Transverse colon (tissue), 4 donors: ENCODE measurements around the gene PARD6B. TPM values are rescaled to one million over a fixed set of nuclear protein-coding genes. Genes with fewer than 3 reads are reported as not detected.

Experiments
- DNase-seq: peaks from one replicate; pipeline ENCODE4 v3.0.0-alpha.2; 2019
- H3K27ac ChIP-seq, 4 donors: fragments of 200-600 bp; sonication (generic); 2 replicates each; pipeline ENCODE4 v1.5.1; 2016 to 2018; ENCODE audit warnings: inconsistent platforms in 4 of 4
- H3K27me3 ChIP-seq: fragments of 200-600 bp; sonication (generic); 2 replicates; pipeline ENCODE4 v1.5.1; 2017; ENCODE audit warnings: inconsistent platforms
- H3K36me3 ChIP-seq, 4 donors: fragments of 200-600 bp; sonication (generic); 2 replicates each; pipeline ENCODE4 v1.5.1; 2017 to 2019; ENCODE audit warnings: inconsistent platforms in 4 of 4
- H3K4me1 ChIP-seq, 4 donors: fragments of 200-600 bp; sonication (generic); 2 replicates each; pipeline ENCODE4 v1.5.1; 2017 to 2020; ENCODE audit warnings: inconsistent platforms in 4 of 4
- H3K4me3 ChIP-seq, 4 donors: fragments of 200-600 bp; sonication (generic); 1 replicate in 1 of 4; 2 replicates in 3 of 4; pipeline versions ENCODE4 v1.5.1 to v1.6.1; 2017 to 2019; ENCODE audit warnings: inconsistent platforms in 4 of 4
- H3K9me3 ChIP-seq, 2 donors: fragments of 200-600 bp; sonication (generic); 2 replicates each; pipeline ENCODE4 v1.5.1; 2017 to 2019; ENCODE audit warnings: inconsistent platforms in 2 of 2
- EP300 ChIP-seq: sonication (generic); formaldehyde crosslinking; IDR thresholded peaks from one replicate; pipeline ENCODE4 v1.6.1; 2017; ENCODE audit warnings: antibody characterized with exemption, low read depth
- POLR2A ChIP-seq: fragments of 450-650 bp; IDR thresholded peaks from one replicate; pipeline ENCODE4 v1.6.1; 2016; ENCODE audit warnings: antibody characterized with exemption, mild to moderate bottlenecking, moderate library complexity
- POLR2AphosphoS5 ChIP-seq, 3 donors: sonication (generic); formaldehyde crosslinking; IDR thresholded peaks; one replicate each; pipeline ENCODE4 v1.6.1; 2016; ENCODE audit warnings: antibody characterized with exemption in 3 of 3
- WGBS, 2 donors: methylation state at CpG; one replicate each; pipeline ENCODE4 v1.1.5; 2018; ENCODE audit warnings: low coverage in 1 of 2; 5-methylcytosine and 5-hydroxymethylcytosine counted together
- in situ Hi-C, 4 donors: fragments of 200-750 bp; cut with MboI; loops; one replicate each; pipeline versions ENCODE4 v1.15.0 to v1.15.1; 2017; ENCODE audit warnings: low sequenced_read_pairs in 3 of 4, low pct_ligation_motif_present in 1 of 4, low pct_unique_long_range_greater_than_20kb in 1 of 4
- intact Hi-C: fragments of 100-400 bp; cut with DNase I; formaldehyde crosslinking; loops from one replicate; pipeline ENCODE4 v1.15.1; 2023; ENCODE audit warnings: low total_unique reads
- total RNA-seq, 4 donors: library from RNA; depleted of rRNA; stranded (reverse); fragments of >200 nt; gene quantifications; one replicate each; pipeline ENCODE4 v1.1.0, GENCODE V29; 2016
- TF ChIP-seq, protein P1 (sequence below), 5 experiments: fragments of 200-600 bp in 3 of 5; fragments of 450-650 bp in 2 of 5; sonication (generic) in 3 of 5; IDR thresholded peaks; 1 replicate in 2 of 5; 2 replicates in 3 of 5; pipeline ENCODE4 v1.5.1; 2016 to 2017; ENCODE audit warnings: antibody characterized with exemption in 5 of 5, inconsistent platforms in 3 of 5, mild to moderate bottlenecking in 2 of 5, moderate library complexity in 1 of 5

PARD6B gene
- total RNA-seq, 4 donors from 2014 or later, result 1.2 to 34.8 (median 17.2) TPM

DNA sequence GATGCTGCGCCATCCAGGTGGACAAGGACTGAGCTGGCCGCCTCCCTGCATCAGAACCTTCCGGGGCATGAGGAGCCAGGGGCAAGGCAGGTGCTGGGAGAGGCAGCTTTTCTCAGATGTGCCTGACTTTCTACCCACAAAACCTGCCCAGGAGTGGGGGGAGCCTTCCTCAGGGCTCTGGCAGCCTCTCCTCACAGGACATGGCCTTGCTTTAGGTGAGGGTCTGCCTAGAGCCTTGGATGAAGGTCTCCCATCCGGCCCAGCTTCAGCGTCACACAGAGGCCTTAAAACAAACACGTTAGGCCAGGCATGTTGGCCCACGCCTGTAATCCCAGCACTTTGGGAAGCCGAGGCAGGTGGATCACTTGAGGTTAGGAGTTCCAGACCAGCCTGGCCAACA is 70.9 kb downstream of the PARD6B start:
- TF ChIP-seq, protein P1, sequence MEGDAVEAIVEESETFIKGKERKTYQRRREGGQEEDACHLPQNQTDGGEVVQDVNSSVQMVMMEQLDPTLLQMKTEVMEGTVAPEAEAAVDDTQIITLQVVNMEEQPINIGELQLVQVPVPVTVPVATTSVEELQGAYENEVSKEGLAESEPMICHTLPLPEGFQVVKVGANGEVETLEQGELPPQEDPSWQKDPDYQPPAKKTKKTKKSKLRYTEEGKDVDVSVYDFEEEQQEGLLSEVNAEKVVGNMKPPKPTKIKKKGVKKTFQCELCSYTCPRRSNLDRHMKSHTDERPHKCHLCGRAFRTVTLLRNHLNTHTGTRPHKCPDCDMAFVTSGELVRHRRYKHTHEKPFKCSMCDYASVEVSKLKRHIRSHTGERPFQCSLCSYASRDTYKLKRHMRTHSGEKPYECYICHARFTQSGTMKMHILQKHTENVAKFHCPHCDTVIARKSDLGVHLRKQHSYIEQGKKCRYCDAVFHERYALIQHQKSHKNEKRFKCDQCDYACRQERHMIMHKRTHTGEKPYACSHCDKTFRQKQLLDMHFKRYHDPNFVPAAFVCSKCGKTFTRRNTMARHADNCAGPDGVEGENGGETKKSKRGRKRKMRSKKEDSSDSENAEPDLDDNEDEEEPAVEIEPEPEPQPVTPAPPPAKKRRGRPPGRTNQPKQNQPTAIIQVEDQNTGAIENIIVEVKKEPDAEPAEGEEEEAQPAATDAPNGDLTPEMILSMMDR (IDR thresholded peaks at IDR 0.05), result no peak
- no peak for TF ChIP-seq POLR2AphosphoS5 (IDR thresholded peaks at IDR 0.05)
- TF ChIP-seq POLR2A, result no peak
- TF ChIP-seq EP300, result no peak
- Histone ChIP-seq H3K27me3 (no peaks in the 10 kb centered on the region), H3K4me1 (no peaks in the 10 kb centered on the region), H3K36me3 (no peaks in the 10 kb centered on the region), H3K27ac (no peak overlapping the region), H3K4me3 (no peak overlapping the region), H3K9me3 (no peaks in the 10 kb centered on the region)
- intact Hi-C loops (no loop called here), in situ Hi-C loops (no loop called here)
- DNase-seq, result no peak
- WGBS, 2 donors, result 84% methylated on average over 8 of the region's 8 CpGs; no CpG with 5 or more reads in 1 of the 2 donors

DNA sequence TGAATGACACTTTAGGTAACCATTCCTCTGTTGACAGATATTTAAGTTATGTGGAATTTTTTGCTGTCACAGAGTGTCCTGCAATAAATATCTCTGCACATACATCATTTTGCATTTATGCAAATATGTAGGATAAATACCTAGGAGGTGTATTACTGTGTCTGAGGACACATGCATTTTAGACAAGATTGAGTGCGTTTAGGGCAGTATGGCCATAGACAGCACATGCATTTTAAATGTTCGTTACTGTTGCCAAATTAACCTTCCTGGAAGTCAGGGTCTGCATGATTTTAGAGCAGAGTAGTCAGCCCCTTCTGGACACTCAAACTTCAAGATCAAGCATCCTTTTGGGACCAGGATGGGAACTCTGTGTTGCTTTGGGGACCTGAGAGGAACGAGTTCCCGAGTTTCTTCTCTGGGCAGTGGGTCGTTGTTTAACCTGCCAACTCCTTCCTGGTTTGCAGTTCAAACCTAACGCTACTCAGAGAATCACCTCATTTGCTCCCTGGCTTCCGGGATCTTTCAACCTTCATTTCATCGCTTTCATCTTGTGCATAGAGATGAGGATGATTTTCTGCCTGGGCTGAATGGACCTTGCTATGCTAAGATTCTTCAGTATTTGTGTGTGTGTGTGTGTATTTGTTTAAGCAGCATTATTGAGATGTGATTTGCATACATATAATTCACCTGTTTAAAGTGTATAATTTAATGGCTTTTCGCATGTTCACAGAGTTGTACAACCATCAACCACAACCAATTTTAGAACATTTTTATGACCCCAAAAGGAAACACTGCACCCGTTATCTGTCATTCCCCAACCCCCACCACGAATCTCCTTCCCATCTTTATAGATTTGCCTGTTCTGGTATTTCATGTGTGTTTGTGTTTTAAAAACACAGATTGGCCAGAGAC is 73.3 kb downstream of the PARD6B start:
- 22 to 29% methylated on average over 5 to 11 of the region's 11 CpGs for WGBS, 2 donors
- in situ Hi-C loops, result no loop called here

DNA sequence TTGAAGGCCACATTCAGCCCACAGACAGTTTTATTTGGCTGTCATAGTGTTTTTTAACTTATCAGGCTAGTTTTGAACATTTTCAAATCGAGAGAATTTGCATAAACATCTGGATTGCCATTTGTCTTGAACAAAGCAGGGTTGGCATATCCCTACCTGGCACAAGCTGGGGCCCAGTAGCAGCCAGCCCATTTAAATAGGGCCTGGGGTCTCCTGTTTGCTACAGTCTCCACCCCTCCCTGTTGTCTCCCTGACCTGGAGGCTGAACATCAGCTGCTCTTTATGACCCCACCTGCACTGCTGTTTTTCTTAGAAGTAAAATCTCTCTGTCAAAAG is 73.9 kb downstream of the PARD6B start:
- intact Hi-C loops, result no loop called here
- no peak overlapping the region for H3K4me3 ChIP-seq
- TF ChIP-seq POLR2A, result no peak
- TF ChIP-seq POLR2AphosphoS5 (IDR thresholded peaks at IDR 0.05), result no peak
- TF ChIP-seq EP300, result no peak
- TF ChIP-seq, protein P1 (IDR thresholded peaks at IDR 0.05), result no peak
- no peaks in the 10 kb centered on the region for H3K27me3 ChIP-seq
- H3K36me3 ChIP-seq, result no peaks in the 10 kb centered on the region
- WGBS, 2 donors, result 40% methylated on average over 1 of the region's 1 CpG; no CpG with 5 or more reads in 1 of the 2 donors
- no peak overlapping the region for H3K27ac ChIP-seq
- peaks cover 0 to 4% (median 0%) of the 10 kb centered on the region in 4 donors for H3K4me1 ChIP-seq
- in situ Hi-C loops, result no loop called here
- no peaks in the 10 kb centered on the region for H3K9me3 ChIP-seq
- DNase-seq, result no peak

More for the DNA sequence above, 73.3 kb downstream of the PARD6B start:
- Histone ChIP-seq H3K4me3 (no peak overlapping the region), H3K4me1 (peaks cover 0 to 4% (median 0%) of the 10 kb centered on the region in 4 donors), H3K36me3 (no peaks in the 10 kb centered on the region), H3K27ac (no peak overlapping the region), H3K27me3 (no peaks in the 10 kb centered on the region), H3K9me3 (no peaks in the 10 kb centered on the region)
- no peak for DNase-seq
- TF ChIP-seq POLR2A (no peak), POLR2AphosphoS5 (IDR thresholded peaks at IDR 0.05) (no peak), EP300 (no peak)
- TF ChIP-seq, protein P1 (IDR thresholded peaks at IDR 0.05), result no peak
- intact Hi-C loops, result no loop called here

DNA sequence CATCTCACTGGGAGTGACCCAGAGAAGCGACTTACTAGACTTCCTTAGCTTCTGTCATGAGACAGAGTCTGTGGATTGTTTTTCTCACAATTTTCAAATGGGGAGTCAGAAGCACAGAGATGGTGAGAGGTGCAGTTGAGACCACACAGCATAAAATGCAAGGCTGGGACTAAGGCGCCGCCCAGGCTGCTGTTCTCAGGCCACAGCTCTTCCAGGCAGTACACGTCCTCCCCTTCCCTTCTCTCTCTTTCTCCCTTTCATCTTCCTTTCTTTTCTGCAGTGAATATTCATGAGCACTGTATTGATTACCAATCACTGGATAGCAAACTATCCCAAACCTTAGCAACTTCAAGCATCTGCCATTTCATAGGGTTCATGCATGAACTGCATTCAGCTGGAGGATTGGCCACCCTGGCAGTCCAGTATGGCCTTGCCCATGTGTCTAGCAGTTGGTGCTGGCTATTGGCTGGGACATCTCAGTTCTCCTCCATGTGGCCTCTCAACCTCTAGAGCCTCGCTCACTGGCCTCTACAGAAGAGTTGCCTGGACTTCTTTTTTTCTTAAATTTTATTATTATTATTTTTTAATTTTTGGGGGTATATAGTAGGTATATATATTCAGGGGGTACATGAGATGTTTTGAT is 74.9 kb downstream of the PARD6B start:
- WGBS, 2 donors, result 96 to 100% methylated on average over 2 to 5 of the region's 5 CpGs
- TF ChIP-seq, protein P1 (IDR thresholded peaks at IDR 0.05), result no peak
- TF ChIP-seq POLR2AphosphoS5 (IDR thresholded peaks at IDR 0.05), result no peak
- no peak for TF ChIP-seq POLR2A
- no peak for TF ChIP-seq EP300
- no peaks in the 10 kb centered on the region for H3K36me3 ChIP-seq
- no peak for DNase-seq
- no peak overlapping the region for H3K4me3 ChIP-seq
- H3K27ac ChIP-seq, result no peak overlapping the region
- H3K9me3 ChIP-seq, result no peaks in the 10 kb centered on the region
- H3K4me1 ChIP-seq, result peaks cover 0 to 4% (median 0%) of the 10 kb centered on the region in 4 donors
- no peaks in the 10 kb centered on the region for H3K27me3 ChIP-seq
- in situ Hi-C loops, result no loop called here
- intact Hi-C loops, result no loop called here
